K562 (cell line): ENCODE measurements around the gene DNASE1L1. TPM values are rescaled to one million over a fixed set of nuclear protein-coding genes. Genes with fewer than 3 reads are reported as not detected.

Experiments used
- ATAC-seq: fragments of 200-7000 bp; cut with Tn5 transposase; 3 replicates; pipeline ENCODE4 v1.9.1; 2020; ENCODE audit warnings: moderate library complexity
- BruUV-seq: library from RNA; stranded (reverse); fragments of 400-500 nt; replicated peaks from 2 replicates; lab custom pipeline; 2021; lab: Mats Ljungman, UMichigan
- CTCF ChIA-PET: fragments of 300-600 bp; formaldehyde crosslinking; extraction: SDS; loops from one replicate; lab custom pipeline; 2021; ENCODE audit warnings: low intra/inter-chr PET ratio; lab: Yijun Ruan, JAX
- POLR2A ChIA-PET: fragments of 300-600, 350-650 bp; sonication (Branson Sonifier 250); formaldehyde crosslinking; extraction: SDS; loops from one replicate; lab custom pipeline; 2021; ENCODE audit warnings: antibody characterized with exemption, inconsistent platforms; lab: Yijun Ruan, JAX
- DNase-seq, 4 experiments: peaks; one replicate each; pipeline versions ENCODE4 v3.0.0 to v3.0.0-alpha.2; 2011 to 2018; ENCODE audit warnings: low spot score in 3 of 4, mixed read lengths in 3 of 4; ENCODE audit errors: extremely low read depth in 1 of 4
- FAIRE-seq: peaks from 2 replicates; lab custom pipeline; 2011; peaks lifted over from hg19 to GRCh38; lab: Jason Lieb, UNC
- H2AFZ ChIP-seq: 2 replicates; pipeline ENCODE4 v1.6.0; 2011; ENCODE audit warnings: low read depth, low read length, control low read depth, inconsistent platforms
- H3K27ac ChIP-seq: fragments of 200-600 bp; 3 replicates; pipeline ENCODE4 v1.8.0; 2011; ENCODE audit warnings: low read depth, mild to moderate bottlenecking, control low read depth, inconsistent platforms, low read length, moderate library complexity, mixed read lengths; ENCODE audit errors: extremely low read depth
- H3K27me3 ChIP-seq, 2 experiments: fragments of 300-600 bp in 1 of 2; 2 replicates in 1 of 2; 3 replicates in 1 of 2; pipeline versions ENCODE4 v1.6.0 to v1.8.0; 2011; ENCODE audit warnings: inconsistent platforms in 2 of 2, low read length in 2 of 2, mild to moderate bottlenecking in 1 of 2, mixed read lengths in 1 of 2, moderate library complexity in 1 of 2; ENCODE audit not compliant: control insufficient read depth in 2 of 2, insufficient read depth in 2 of 2
- H3K36me3 ChIP-seq: fragments of 300-600 bp; 3 replicates; pipeline ENCODE4 v1.8.0; 2011; ENCODE audit warnings: mild to moderate bottlenecking, low read length, inconsistent platforms; ENCODE audit not compliant: control insufficient read depth, insufficient read depth
- H3K4me1 ChIP-seq, 2 experiments: fragments of 200-600 bp in 1 of 2; replicated peaks in 1 of 2; 2 replicates in 1 of 2; 3 replicates in 1 of 2; pipeline versions ENCODE4 v1.5.1 to v1.8.0; 2011; ENCODE audit warnings: inconsistent platforms in 2 of 2, low read length in 2 of 2, mild to moderate bottlenecking in 1 of 2, mixed read lengths in 1 of 2, moderate library complexity in 1 of 2; ENCODE audit not compliant: control insufficient read depth in 2 of 2, insufficient read depth in 2 of 2
- H3K4me2 ChIP-seq: 2 replicates; pipeline ENCODE4 v1.6.1; 2011; ENCODE audit warnings: low read length, control low read depth, inconsistent platforms, mixed read lengths; ENCODE audit not compliant: insufficient read depth
- H3K4me3 ChIP-seq: fragments of 200-600 bp; sonication (generic), shearing (Covaris generic); 2 replicates; pipeline ENCODE4 v1.5.1; 2016; ENCODE audit warnings: control low read depth, inconsistent platforms
- H3K79me2 ChIP-seq: fragments of 200-600 bp; 3 replicates; pipeline ENCODE4 v1.8.0; 2011; ENCODE audit warnings: low read length, inconsistent platforms; ENCODE audit not compliant: control insufficient read depth, insufficient read depth
- H3K9ac ChIP-seq, 2 experiments: 2 replicates each; pipeline versions ENCODE4 v1.6.0 to v1.6.1; 2011; ENCODE audit warnings: low read depth in 2 of 2, low read length in 2 of 2, control low read depth in 1 of 2, inconsistent platforms in 1 of 2, mild to moderate bottlenecking in 1 of 2, mixed read lengths in 1 of 2; ENCODE audit not compliant: insufficient read depth in 1 of 2
- H3K9me1 ChIP-seq: one replicate; pipeline ENCODE4 v1.6.0; 2011; ENCODE audit warnings: inconsistent platforms, mild to moderate bottlenecking, low read length, moderate library complexity; ENCODE audit not compliant: control insufficient read depth, insufficient read depth
- H3K9me3 ChIP-seq: replicated peaks from 2 replicates; pipeline ENCODE4 v1.5.1; 2011; ENCODE audit warnings: low read depth, low read length, inconsistent platforms; ENCODE audit not compliant: control insufficient read depth, insufficient read depth
- H4K20me1 ChIP-seq: replicated peaks from 2 replicates; pipeline ENCODE4 v1.6.1; 2011; ENCODE audit warnings: low read length, inconsistent platforms, mixed read lengths; ENCODE audit not compliant: control insufficient read depth, insufficient read depth
- DNMT1 ChIP-seq: fragments of 450-650 bp; IDR thresholded peaks from 2 replicates; pipeline ENCODE4 v1.6.1; 2016; ENCODE audit warnings: antibody characterized with exemption, mild to moderate bottlenecking
- ESRRA ChIP-seq: fragments of 450-650 bp; IDR thresholded peaks from 2 replicates; pipeline ENCODE4 v1.6.1; 2014; ENCODE audit warnings: low read depth, mild to moderate bottlenecking, moderate library complexity, borderline replicate concordance
- HSF4 ChIP-seq: fragments of 250-450 bp; sonication (Bioruptor Pico); IDR thresholded peaks from 2 replicates; pipeline ENCODE4 v2.1.2; 2022; ENCODE audit warnings: mild to moderate bottlenecking, moderate library complexity, borderline replicate concordance
- RBFOX2 ChIP-seq: fragments of 200-400 bp; formaldehyde crosslinking; IDR thresholded peaks from 2 replicates; pipeline ENCODE4 v1.6.1; 2017; ENCODE audit warnings: low read depth, mild to moderate bottlenecking, low read length, moderate library complexity
- SAFB2 ChIP-seq: fragments of 200-400 bp; formaldehyde crosslinking; IDR thresholded peaks from 2 replicates; pipeline ENCODE4 v1.6.1; 2018; ENCODE audit warnings: borderline replicate concordance, low read length, low read depth, moderate library complexity; ENCODE audit not compliant: severe bottlenecking
- SPI1 ChIP-seq: IDR thresholded peaks from 2 replicates; pipeline ENCODE4 v1.6.1; 2011; ENCODE audit warnings: low read depth, low read length, control low read depth, borderline replicate concordance
- ZBTB17 ChIP-seq: fragments of 450-650 bp; formaldehyde crosslinking; IDR thresholded peaks from 2 replicates; pipeline ENCODE4 v1.4.0; 2020; ENCODE audit warnings: mild to moderate bottlenecking
- ZBTB9 ChIP-seq: fragments of 450-650 bp; formaldehyde crosslinking; IDR thresholded peaks from 2 replicates; pipeline ENCODE4 v1.4.0; 2020; ENCODE audit warnings: mild to moderate bottlenecking, moderate library complexity
- WGBS: fragments of 100-300 bp; shearing (Covaris generic); methylation state at CpG from one replicate; pipeline ENCODE4 v1.1.6; 2016; ENCODE audit warnings: low coverage, mixed read lengths; ENCODE audit not compliant: insufficient coverage; ENCODE audit errors: missing lambda C conversion rate; 5-methylcytosine and 5-hydroxymethylcytosine counted together
- in situ Hi-C: fragments of 300-500 bp; cut with MboI; formaldehyde crosslinking; loops from 4 replicates; pipeline ENCODE4 v1.15.0; 2018; ENCODE audit warnings: inconsistent platforms, mixed read lengths
- intact Hi-C: fragments of 100-400 bp; cut with micrococcal nuclease; formaldehyde crosslinking; loops from 2 replicates; pipeline ENCODE4 v1.14.2; 2022
- polyA plus RNA-seq, 8 experiments: library from polyadenylated mRNA; depleted of rRNA in 4 of 8; stranded (reverse) in 5 of 8; unstranded in 3 of 8; fragments of >200 nt; fragmentation: Nextera tagmentation in 2 of 8; fragmentation: Illumina TruSeq in 1 of 8; extraction: Ambion mirVana in 2 of 8; extraction: Trizol in 1 of 8; gene quantifications; 2 replicates each; pipeline versions ENCODE4 v1.2.1 to v1.2.3, GENCODE V29; 2011 to 2014; ENCODE audit warnings: inconsistent platforms in 1 of 8, missing spikeins in 1 of 8
- total RNA-seq, 7 experiments: library from RNA; depleted of rRNA in 6 of 7; stranded (reverse); fragments of >200 nt in 6 of 7; fragmentation: Illumina TruSeq in 2 of 7; extraction: Trizol in 2 of 7; gene quantifications; 2 replicates each; pipeline versions ENCODE4 v1.2.1 to v1.2.3, GENCODE V29; 2011 to 2021; ENCODE audit warnings: low replicate concordance in 1 of 7
- TF ChIP-seq, protein P1 (sequence below): fragments of 250-450 bp; sonication (Bioruptor Pico); IDR thresholded peaks from 2 replicates; pipeline ENCODE4 v1.8.0; 2021; ENCODE audit warnings: borderline replicate concordance, mild to moderate bottlenecking, moderate library complexity; ENCODE audit not compliant: poor library complexity, severe bottlenecking
- TF ChIP-seq, protein P2 (sequence below): sonication (generic); IDR thresholded peaks from 2 replicates; pipeline ENCODE4 v1.6.1; 2016

Gene DNASE1L1
- total and polyA plus RNA-seq, 9 of the 15 experiments (the other 6 are each of a cell fraction or from before 2014, with no cell fraction given), result 0.73 to 12.6 (median 7.9) TPM

DNA sequence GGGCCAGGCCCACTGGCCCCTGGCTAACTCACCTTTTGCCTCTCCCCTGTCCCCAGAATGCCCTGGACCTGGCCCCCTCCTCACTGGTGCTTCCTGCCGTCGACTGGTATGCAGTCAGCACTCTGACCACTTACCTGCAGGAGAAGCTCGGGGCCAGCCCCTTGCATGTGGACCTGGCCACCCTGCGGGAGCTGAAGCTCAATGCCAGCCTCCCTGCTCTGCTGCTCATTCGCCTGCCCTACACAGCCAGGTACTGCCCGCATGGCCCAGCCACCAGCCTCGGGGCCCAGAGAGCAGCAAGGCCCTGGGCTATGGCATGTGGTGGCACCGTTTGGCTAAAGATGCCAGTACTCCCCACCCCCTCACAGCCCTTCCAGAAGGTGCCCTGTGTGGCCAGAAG, 23.2 kb upstream of the DNASE1L1 start:
- intact Hi-C loops (no loop called here), in situ Hi-C loops (no loop called here)
- Histone ChIP-seq H4K20me1 (no peaks in the 10 kb centered on the region), H3K9ac (peak overlapping the region in 1 of 2 experiments; percentile 35; a peak in 1 of 4 replicates), H3K4me3 (no peak overlapping the region), H2AFZ (no peak overlapping the region), H3K4me1 (peaks cover 26 to 64% of the 10 kb centered on the region in 2 experiments; a peak in 4 of 5 replicates), H3K9me3 (no peaks in the 10 kb centered on the region), H3K27ac (no peak overlapping the region), H3K79me2 (peaks cover 37% of the 10 kb centered on the region), H3K4me2 (no peak overlapping the region), H3K9me1 (no peaks in the 10 kb centered on the region), H3K27me3 (no peaks in the 10 kb centered on the region), H3K36me3 (peaks cover 60% of the 10 kb centered on the region; the same call in 2 of the 3 replicates)
- ATAC-seq, result no peak
- no peak for FAIRE-seq
- WGBS, result 91% methylated on average over 7 of the region's 8 CpGs
- DNase-seq, result no peak
- no TSS peak for BruUV-seq
- TF ChIP-seq RBFOX2, result peak; percentile 46; the same call in 1 of the 2 replicates
- TF ChIP-seq, protein P1, sequence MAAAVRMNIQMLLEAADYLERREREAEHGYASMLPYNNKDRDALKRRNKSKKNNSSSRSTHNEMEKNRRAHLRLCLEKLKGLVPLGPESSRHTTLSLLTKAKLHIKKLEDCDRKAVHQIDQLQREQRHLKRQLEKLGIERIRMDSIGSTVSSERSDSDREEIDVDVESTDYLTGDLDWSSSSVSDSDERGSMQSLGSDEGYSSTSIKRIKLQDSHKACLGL, result no peak
- ChIA-PET CTCF (no interaction called here), POLR2A (interaction anchor here (0.9 kb wide), 1 partner anchor 13 kb away, joined by 3 read pairs; no protein-coding TSS in a partner anchor)

- intact Hi-C loops, result loop anchor here (2.0 kb wide), 1 partner anchor 53 kb away; no protein-coding TSS in a partner anchor
- TF ChIP-seq ZBTB9, result no peak
- TF ChIP-seq HSF4 (CRISPR knock-in tag), result no peak
- TF ChIP-seq DNMT1, result no peak
- TF ChIP-seq ESRRA, result no peak
- TF ChIP-seq, protein P2, sequence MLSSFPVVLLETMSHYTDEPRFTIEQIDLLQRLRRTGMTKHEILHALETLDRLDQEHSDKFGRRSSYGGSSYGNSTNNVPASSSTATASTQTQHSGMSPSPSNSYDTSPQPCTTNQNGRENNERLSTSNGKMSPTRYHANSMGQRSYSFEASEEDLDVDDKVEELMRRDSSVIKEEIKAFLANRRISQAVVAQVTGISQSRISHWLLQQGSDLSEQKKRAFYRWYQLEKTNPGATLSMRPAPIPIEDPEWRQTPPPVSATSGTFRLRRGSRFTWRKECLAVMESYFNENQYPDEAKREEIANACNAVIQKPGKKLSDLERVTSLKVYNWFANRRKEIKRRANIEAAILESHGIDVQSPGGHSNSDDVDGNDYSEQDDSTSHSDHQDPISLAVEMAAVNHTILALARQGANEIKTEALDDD, result no peak
- TF ChIP-seq SPI1, result no peak
- TF ChIP-seq ZBTB17 (CRISPR knock-in tag), result no peak
- TF ChIP-seq SAFB2, result no peak
- TF ChIP-seq, all 486 proteins: peak for 0
- ChIA-PET POLR2A (interaction anchor here (0.6 kb wide), 2 partner anchors 20 to 52 kb away, joined by 3 read pairs; no protein-coding TSS in a partner anchor), CTCF (no interaction called here)
- BruUV-seq, result no TSS peak
- Histone ChIP-seq H3K4me3 (0 out of 2 replicates have a peak overlapping the region, but pooled peaks have one; percentile 18), H3K27me3 (no peaks in the 10 kb centered on the region), H4K20me1 (no peaks in the 10 kb centered on the region), H3K4me2 (peak overlapping the region; percentile 80), H3K9me3 (no peaks in the 10 kb centered on the region), H2AFZ (no peak overlapping the region), H3K9ac (peak overlapping the region; percentile 61 to 84; a peak in 2 of 4 replicates), H3K36me3 (peaks cover 60% of the 10 kb centered on the region; the same call in 2 of the 3 replicates), H3K79me2 (peaks cover 35% of the 10 kb centered on the region), H3K4me1 (peaks cover 27 to 59% of the 10 kb centered on the region in 2 experiments; a peak in 4 of 5 replicates), H3K27ac (peak overlapping the region; percentile 67), H3K9me1 (no peaks in the 10 kb centered on the region)
- DNase-seq (peak in 1 of 4 experiments; percentile 50), ATAC-seq (no peak), FAIRE-seq (peak; percentile 23)
- 17% methylated on average over 4 of the region's 5 CpGs for WGBS
- in situ Hi-C loops, result no loop called here
Observed at GRCh38 chrX:154431341-154431740, 22.3 kb upstream of the DNASE1L1 start.
